ENCODE data around the gene KCNQ4. TPM values are rescaled to one million over a fixed set of nuclear protein-coding genes. Genes with fewer than 3 reads are reported as not detected.

Gene KCNQ4
- total and polyA plus RNA-seq, 2 of the 4 experiments (the other 2 are of a cell fraction): 0.07 TPM; not detected in 1

DNA sequence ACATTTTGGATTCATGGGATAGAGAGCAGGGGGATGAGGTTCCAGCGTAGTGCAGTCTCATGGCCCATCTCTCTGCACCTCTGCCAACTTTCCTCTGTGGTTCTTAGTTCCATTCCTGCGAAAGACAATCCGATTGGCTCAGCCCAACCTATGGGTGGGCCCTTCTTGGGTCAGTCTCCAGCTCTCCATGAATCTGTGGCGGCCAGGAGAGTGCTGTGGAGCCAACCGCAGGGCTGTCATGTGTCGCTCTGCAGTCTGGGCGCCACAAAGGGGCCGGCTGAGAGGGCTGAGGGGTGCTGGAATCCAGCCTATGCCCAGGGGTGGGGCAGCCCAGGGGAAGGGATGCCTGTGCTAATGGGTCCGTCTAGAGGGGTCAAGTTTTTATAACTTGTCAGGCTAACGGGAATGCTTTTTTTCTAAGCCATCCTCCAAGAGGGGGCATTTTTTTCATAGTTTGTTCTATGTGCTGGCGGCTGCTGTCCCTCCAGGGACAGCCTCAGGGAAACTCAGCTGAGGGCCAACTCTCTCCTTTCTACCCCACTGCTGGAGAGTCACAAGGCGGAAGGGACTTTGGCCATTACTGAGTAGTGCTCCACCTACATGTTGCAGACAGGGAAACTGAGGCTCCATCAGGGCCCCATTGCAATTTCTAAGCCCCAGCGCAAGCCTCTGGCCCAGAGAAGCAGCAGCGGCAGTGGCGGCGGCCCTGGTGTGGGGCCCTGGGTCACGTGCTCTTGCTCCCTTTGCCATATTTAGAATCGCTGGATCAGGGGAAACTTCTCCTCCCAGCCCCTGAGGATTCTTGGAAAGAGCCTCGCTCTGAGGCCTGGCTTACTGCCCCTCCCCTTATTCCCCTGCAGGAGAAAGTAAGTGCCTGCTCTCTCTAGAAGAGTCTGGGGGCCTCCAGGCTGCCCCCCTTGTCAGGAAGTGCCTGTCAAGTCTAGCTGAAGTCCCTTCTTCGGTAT, 23.4 kb downstream of the KCNQ4 start:
- no peak overlapping the region for H2BK15ac ChIP-seq (ENCODE audit: low read depth, low read length)
- dilution Hi-C loops (cut with HindIII; ENCODE audit: low sequenced_read_pairs, unreplicated experiment) (no loop called here), in situ Hi-C loops (cut with MboI; ENCODE audit: low sequenced_read_pairs) (no loop called here), intact Hi-C loops (cut with micrococcal nuclease) (no loop called here)
- H3K9me3 ChIP-seq (ENCODE audit: control insufficient read depth, insufficient read depth, low read length): no peaks in the 10 kb centered on the region
- no peak overlapping the region for H4K8ac ChIP-seq (ENCODE audit: low read depth in 2 of 2, low read length in 2 of 2)
- H2AK5ac ChIP-seq (ENCODE audit: low read depth, low read length): no peak overlapping the region
- ATAC-seq (ENCODE audit: low read depth): peak; percentile 12; the same call in 1 of the 2 replicates
- no peak for DNase-seq
- no peaks in the 10 kb centered on the region for H4K20me1 ChIP-seq (ENCODE audit: insufficient read depth, low read length)
- H4K5ac ChIP-seq (ENCODE audit: low read depth, low read length): no peak overlapping the region
- H3K4ac ChIP-seq (ENCODE audit: low read depth, low read length): no peak overlapping the region
- no peak overlapping the region for H3K18ac ChIP-seq (ENCODE audit: low read depth, low read length)
- H2BK5ac ChIP-seq (ENCODE audit: low read depth, low read length, poor library complexity, severe bottlenecking): no peak overlapping the region
- no peak overlapping the region for H3K27ac ChIP-seq (ENCODE audit: insufficient read depth, low read length)
- no peak for TF ChIP-seq MAZ (IDR thresholded peaks at IDR 0.05; ENCODE audit: borderline replicate concordance, low read depth, low read length)
- TF ChIP-seq BHLHE40 (IDR thresholded peaks at IDR 0.05; ENCODE audit: low read depth, low read length): no peak
- TF ChIP-seq POLR2A (IDR thresholded peaks at IDR 0.05; ENCODE audit: low read depth, low read length): no peak
- TF ChIP-seq USF2 (IDR thresholded peaks at IDR 0.05; ENCODE audit: low read depth, low read length): peak; percentile 27; the same call in 1 of the 2 replicates
- WGBS, 2 experiments (ENCODE audit: extremely low coverage in 2 of 2, insufficient read length in 1 of 2): 86% methylated on average over 5 of the region's 20 CpGs; no CpG with 5 or more reads in 1 of the 2 experiments
- no peak overlapping the region for H3K4me3 ChIP-seq (ENCODE audit: insufficient read depth, low read depth, low read length)
- CTCF ChIA-PET: no interaction called here
- POLR2A ChIA-PET (ENCODE audit: unreplicated experiment): no interaction called here
- no peak overlapping the region for H2AK9ac ChIP-seq (replicated peaks; ENCODE audit: low read depth, low read length, poor library complexity)
- H2BK20ac ChIP-seq (ENCODE audit: low read depth, low read length): no peak overlapping the region
- H3K56ac ChIP-seq (ENCODE audit: extremely low read depth, insufficient read depth, low read length): no peak overlapping the region
- H4K91ac ChIP-seq (ENCODE audit: insufficient read depth, low read depth, low read length): no peak overlapping the region
- BruUV-seq (replicated peaks): no TSS peak
- no peak overlapping the region for H3K14ac ChIP-seq (replicated peaks; ENCODE audit: low read depth, low read length)
- peaks cover 5% of the 10 kb centered on the region for H3K4me1 ChIP-seq (ENCODE audit: control insufficient read depth, insufficient read depth, low read length)
- no peak overlapping the region for H3K23ac ChIP-seq (ENCODE audit: low read depth, low read length)
- H2AFZ ChIP-seq (replicated peaks; ENCODE audit: low read length, poor library complexity): peak overlapping the region; percentile 63
- H3K9ac ChIP-seq (ENCODE audit: low read depth, low read length): no peak overlapping the region
- no peaks in the 10 kb centered on the region for H3K79me1 ChIP-seq (ENCODE audit: low read depth in 1 of 2, low read length in 2 of 2)
- H2BK120ac ChIP-seq (ENCODE audit: low read depth, low read length): no peak overlapping the region
- H3K4me2 ChIP-seq (ENCODE audit: low read depth, low read length): no peak overlapping the region
- H3K9me1 ChIP-seq (ENCODE audit: insufficient read depth, low read length): no peaks in the 10 kb centered on the region; the same call in 1 of the 2 replicates
- H3K36me3 ChIP-seq (ENCODE audit: control insufficient read depth, insufficient read depth, low read length): no peaks in the 10 kb centered on the region
- H3K27me3 ChIP-seq (ENCODE audit: control insufficient read depth, insufficient read depth, low read length): peaks cover 45% of the 10 kb centered on the region

Measured in IMR-90 (cell line).